Activated naive CD4-positive, alpha-beta T cell treated with Interleukin-2 at 50 U/mL for 16 hours (primary cell): ENCODE measurements around the gene FOCAD.

Source experiments
- DNase-seq: peaks from one replicate; pipeline ENCODE4 v3.0.0-alpha.2; 2020

Gene FOCAD

GRCh38 chr9:21031091-21031807 lies 347.2 kb downstream of the FOCAD start, which contains the start of gene HACD4:
HACD4 (minus strand) TSS chr9:21031640; CDS start chr9:21031590, 50 bp downstream.
- DNase-seq, result peak; percentile 66

- no peak for DNase-seq
Observed at GRCh38 chr9:21031808-21032183, 347.7 kb downstream of the FOCAD start.

DNA sequence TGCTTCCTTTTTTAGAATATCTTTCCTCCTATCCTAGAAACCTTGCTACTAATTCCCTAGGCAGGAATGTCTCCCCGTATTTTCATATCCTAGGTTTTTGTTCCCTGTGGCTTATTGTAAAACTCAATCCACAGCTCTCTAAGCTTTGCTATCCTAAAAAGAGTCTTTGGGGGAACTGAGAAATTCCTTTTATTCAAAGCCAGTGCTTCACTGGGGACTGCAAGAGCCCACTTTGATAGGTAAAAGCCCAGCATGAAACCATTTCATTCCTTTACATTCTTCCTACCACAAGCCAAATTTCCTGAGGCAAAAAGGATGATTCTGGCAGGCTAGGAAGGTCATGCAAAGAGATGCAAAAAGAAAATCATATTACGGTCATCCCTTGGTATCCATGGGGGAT lies 353.2 kb downstream of the FOCAD start:
- no peak for DNase-seq

- DNase-seq, result no peak
Observed at GRCh38 chr9:21039302-21039701, 355.2 kb downstream of the FOCAD start.

DNA sequence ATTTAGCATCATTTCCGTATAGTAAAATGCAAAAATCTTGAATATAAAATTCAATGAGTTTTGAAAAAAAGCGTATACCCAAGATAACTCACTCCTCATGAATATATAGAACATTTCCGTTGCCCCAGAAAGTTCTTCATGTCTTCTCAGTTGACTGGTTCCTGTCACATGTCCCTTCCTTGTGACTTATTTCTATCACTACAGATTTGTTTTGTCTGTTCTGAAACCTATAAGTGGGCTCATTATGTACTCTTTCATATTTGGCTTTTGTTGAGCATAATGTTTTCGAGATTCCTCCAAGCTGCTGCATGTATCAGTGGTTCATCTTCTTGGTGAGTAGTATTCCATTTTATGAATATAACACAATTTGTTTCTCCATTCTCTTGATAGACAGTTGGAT lies 358.4 kb downstream of the FOCAD start:
- no peak for DNase-seq

- DNase-seq, result no peak
Observed at GRCh38 chr9:21043841-21044240, 359.8 kb downstream of the FOCAD start.
